Measurements from ENCODE around the gene SMARCA2.

The SMARCA2 gene

DNA sequence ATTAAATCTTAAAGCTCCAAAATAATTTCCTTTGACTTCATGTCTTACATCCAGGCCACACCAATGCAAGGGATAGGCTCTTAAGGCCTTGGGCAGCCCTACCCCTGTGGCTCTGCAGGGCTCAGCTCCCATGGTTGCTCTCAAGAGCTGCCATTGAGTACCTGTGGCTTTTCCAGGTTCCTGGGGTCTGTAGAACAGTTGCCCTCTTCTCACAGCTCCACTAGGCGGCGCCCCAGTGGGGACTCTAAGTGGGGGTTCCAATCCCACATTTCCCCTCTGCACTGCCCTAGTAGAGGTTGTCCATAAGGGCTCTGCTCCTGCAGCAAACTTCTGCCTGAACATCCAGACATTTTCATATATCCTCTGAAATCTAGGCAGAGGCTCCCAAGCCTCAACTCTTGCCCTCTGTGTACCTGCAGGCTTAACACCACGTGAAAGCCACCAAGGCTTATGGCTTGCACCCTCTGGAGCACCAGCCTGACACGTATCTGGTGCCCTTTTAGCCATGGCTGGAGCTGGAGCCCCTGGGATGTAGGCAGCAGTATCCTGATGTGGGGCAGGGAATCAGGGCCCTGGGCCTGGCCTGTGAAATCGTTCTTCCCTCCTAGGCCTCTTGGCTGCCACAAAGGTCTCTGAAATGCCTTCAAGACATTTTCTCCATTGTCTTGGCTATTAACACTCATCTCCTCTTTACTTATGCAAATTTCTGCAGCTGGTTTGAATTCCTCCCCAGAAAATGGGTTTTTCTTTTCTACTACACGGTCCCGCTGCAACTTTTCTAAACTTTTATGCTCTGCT is 185.1 kb downstream of the SMARCA2 start:
- H3K27ac ChIP-seq (ENCODE audit: insufficient read depth, low read depth, low read length, poor library complexity, severe bottlenecking), result no peak overlapping the region
- no peaks in the 10 kb centered on the region for H3K9me3 ChIP-seq (ENCODE audit: control insufficient read depth, low read length)
- 81 to 85% methylated on average over 7 of the region's 7 CpGs for WGBS, 2 experiments
- no peaks in the 10 kb centered on the region for H3K4me1 ChIP-seq (ENCODE audit: control insufficient read depth, insufficient read depth, low read length)
- no peaks in the 10 kb centered on the region for H3K36me3 ChIP-seq (ENCODE audit: control insufficient read depth, insufficient read depth, low read length)
- H3K4me3 ChIP-seq (ENCODE audit: insufficient read depth, low read depth, low read length), result no peak overlapping the region
- no peaks in the 10 kb centered on the region for H3K27me3 ChIP-seq (ENCODE audit: control insufficient read depth, insufficient read depth, low read length, poor library complexity, severe bottlenecking)

DNA sequence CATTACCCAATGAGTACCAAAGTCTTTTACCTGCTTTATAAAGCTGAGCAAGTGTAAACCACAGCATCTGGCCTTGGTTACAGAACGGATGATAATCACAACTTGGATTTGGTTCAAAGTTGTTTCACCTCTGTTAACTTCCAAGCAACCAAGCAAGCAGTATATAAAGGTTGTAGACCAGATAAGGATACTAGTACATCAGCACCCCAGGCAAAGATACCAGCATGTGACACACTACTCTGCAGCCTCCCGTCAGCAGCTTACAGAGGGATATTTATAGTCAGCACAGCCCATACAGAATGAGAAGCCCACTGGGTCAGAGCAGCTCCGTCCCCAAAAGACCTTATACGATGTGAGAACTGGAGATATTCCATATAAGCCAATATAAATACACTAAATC is 193.3 kb downstream of the SMARCA2 start:
- Histone ChIP-seq H3K4me1 (ENCODE audit: control insufficient read depth, insufficient read depth, low read length) (no peaks in the 10 kb centered on the region), H3K9me3 (ENCODE audit: control insufficient read depth, low read length) (no peaks in the 10 kb centered on the region), H3K27ac (ENCODE audit: insufficient read depth, low read depth, low read length, poor library complexity, severe bottlenecking) (no peak overlapping the region), H3K36me3 (ENCODE audit: control insufficient read depth, insufficient read depth, low read length) (no peaks in the 10 kb centered on the region), H3K27me3 (ENCODE audit: control insufficient read depth, insufficient read depth, low read length, poor library complexity, severe bottlenecking) (no peaks in the 10 kb centered on the region), H3K4me3 (ENCODE audit: insufficient read depth, low read depth, low read length) (no peak overlapping the region)
- WGBS, 2 experiments, result 84 to 89% methylated on average over 4 of the region's 4 CpGs

DNA sequence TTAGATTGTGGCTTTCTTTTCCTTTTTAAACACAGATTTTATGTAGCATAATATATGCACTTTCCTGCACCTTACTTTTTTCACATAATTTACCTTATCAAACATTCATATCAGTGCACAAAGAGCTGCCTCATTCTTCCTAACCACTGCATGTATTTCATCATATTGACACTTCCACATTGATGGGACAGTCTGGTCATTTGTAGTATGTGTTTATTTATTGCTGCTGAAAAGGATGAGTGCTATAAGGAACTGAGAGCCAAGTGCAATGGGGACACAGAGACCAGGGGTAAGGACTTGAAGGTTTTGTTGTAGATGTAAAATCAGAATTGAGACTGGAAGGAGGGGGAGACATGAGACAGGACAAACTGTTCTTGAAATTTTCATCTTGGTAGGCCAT is 193.8 kb downstream of the SMARCA2 start:
- H3K4me3 ChIP-seq (ENCODE audit: insufficient read depth, low read depth, low read length), result no peak overlapping the region
- no peaks in the 10 kb centered on the region for H3K27me3 ChIP-seq (ENCODE audit: control insufficient read depth, insufficient read depth, low read length, poor library complexity, severe bottlenecking)
- H3K4me1 ChIP-seq (ENCODE audit: control insufficient read depth, insufficient read depth, low read length), result no peaks in the 10 kb centered on the region
- no peak overlapping the region for H3K27ac ChIP-seq (ENCODE audit: insufficient read depth, low read depth, low read length, poor library complexity, severe bottlenecking)
- no peaks in the 10 kb centered on the region for H3K36me3 ChIP-seq (ENCODE audit: control insufficient read depth, insufficient read depth, low read length)
- H3K9me3 ChIP-seq (ENCODE audit: control insufficient read depth, low read length), result no peaks in the 10 kb centered on the region

DNA sequence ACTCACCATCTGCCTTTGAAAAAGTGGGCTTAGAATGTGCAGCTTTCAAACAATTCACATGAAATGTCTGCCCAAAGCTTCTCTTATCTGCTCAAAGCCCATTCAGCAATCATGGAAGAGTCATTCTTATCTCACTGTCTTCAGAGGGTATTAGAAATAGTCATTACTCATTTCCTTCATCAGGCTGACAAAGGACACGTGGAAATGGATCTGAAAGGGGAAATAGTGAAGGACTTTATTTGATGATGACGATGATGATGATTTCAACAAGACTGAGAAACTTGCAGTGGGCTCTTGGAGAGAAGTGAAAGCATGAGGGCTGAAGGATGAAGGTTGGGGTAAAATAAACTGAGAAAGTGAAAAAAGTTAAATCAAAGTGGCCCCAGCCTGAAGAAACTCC is 194.3 kb downstream of the SMARCA2 start:
- Histone ChIP-seq H3K36me3 (ENCODE audit: control insufficient read depth, insufficient read depth, low read length) (no peaks in the 10 kb centered on the region), H3K9me3 (ENCODE audit: control insufficient read depth, low read length) (no peaks in the 10 kb centered on the region), H3K4me1 (ENCODE audit: control insufficient read depth, insufficient read depth, low read length) (no peaks in the 10 kb centered on the region), H3K27ac (ENCODE audit: insufficient read depth, low read depth, low read length, poor library complexity, severe bottlenecking) (no peak overlapping the region), H3K27me3 (ENCODE audit: control insufficient read depth, insufficient read depth, low read length, poor library complexity, severe bottlenecking) (no peaks in the 10 kb centered on the region), H3K4me3 (ENCODE audit: insufficient read depth, low read depth, low read length) (no peak overlapping the region)
- 92 to 94% methylated on average over 2 of the region's 2 CpGs for WGBS, 2 experiments

DNA sequence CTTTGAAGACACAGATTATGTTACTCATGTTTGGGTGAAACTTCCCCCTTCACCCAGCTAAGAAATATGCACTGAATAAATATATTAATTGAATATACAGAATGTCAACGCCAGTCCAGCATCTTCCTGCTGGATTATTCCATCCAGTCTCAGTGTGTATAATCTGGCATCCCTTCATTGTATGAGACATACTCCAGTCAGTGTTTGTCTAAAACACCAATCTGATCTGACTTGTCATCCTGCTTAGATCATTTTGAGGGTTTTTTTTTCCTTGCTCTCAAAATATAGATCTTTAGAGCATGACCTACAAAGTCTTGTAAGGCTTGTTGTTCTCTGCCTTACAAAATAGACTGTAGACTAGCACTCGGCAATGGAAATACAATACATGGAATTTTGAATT is 195.1 kb downstream of the SMARCA2 start:
- Histone ChIP-seq H3K36me3 (ENCODE audit: control insufficient read depth, insufficient read depth, low read length) (no peaks in the 10 kb centered on the region), H3K4me1 (ENCODE audit: control insufficient read depth, insufficient read depth, low read length) (no peaks in the 10 kb centered on the region), H3K27me3 (ENCODE audit: control insufficient read depth, insufficient read depth, low read length, poor library complexity, severe bottlenecking) (no peaks in the 10 kb centered on the region), H3K27ac (ENCODE audit: insufficient read depth, low read depth, low read length, poor library complexity, severe bottlenecking) (no peak overlapping the region), H3K9me3 (ENCODE audit: control insufficient read depth, low read length) (no peaks in the 10 kb centered on the region), H3K4me3 (ENCODE audit: insufficient read depth, low read depth, low read length) (no peak overlapping the region)
- WGBS, 2 experiments, result 100% methylated on average over 1 to 2 of the region's 2 CpGs

DNA sequence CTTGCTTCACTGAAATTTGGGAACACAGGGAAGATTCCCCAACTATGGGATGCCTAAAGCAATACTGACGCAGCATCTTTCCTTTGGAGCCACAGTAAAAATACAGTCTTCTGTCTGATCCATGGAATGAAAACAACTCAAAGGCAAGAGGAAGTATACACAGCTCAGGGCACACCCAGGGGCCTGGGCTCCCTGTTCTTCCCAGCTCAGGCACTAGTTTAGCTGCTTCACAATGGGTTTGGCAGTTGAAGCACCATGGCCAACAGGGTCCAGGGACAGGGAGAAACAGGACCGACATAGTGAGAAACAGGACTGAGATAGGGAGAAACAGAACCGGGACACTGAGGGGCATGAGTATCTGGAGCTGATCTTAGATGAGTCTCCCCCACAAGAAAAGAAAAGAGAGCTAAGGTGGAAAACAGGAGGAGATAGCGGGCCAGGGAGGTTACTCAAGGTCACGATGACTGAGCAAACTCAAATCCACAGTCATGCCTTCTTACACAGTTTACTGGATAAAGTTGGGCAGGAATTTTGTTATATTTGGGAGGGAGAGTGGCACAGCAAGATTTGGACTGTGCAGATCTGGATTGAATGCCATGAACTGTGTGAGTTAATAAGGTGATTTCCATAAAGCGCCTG is 198.8 kb downstream of the SMARCA2 start:
- H3K9me3 ChIP-seq (ENCODE audit: control insufficient read depth, low read length), result no peaks in the 10 kb centered on the region
- 82 to 85% methylated on average over 6 of the region's 6 CpGs for WGBS, 2 experiments
- no peak overlapping the region for H3K4me3 ChIP-seq (ENCODE audit: insufficient read depth, low read depth, low read length)
- no peaks in the 10 kb centered on the region for H3K4me1 ChIP-seq (ENCODE audit: control insufficient read depth, insufficient read depth, low read length)
- H3K27ac ChIP-seq (ENCODE audit: insufficient read depth, low read depth, low read length, poor library complexity, severe bottlenecking), result no peak overlapping the region
- no peaks in the 10 kb centered on the region for H3K27me3 ChIP-seq (ENCODE audit: control insufficient read depth, insufficient read depth, low read length, poor library complexity, severe bottlenecking)
- no peaks in the 10 kb centered on the region for H3K36me3 ChIP-seq (ENCODE audit: control insufficient read depth, insufficient read depth, low read length)

DNA sequence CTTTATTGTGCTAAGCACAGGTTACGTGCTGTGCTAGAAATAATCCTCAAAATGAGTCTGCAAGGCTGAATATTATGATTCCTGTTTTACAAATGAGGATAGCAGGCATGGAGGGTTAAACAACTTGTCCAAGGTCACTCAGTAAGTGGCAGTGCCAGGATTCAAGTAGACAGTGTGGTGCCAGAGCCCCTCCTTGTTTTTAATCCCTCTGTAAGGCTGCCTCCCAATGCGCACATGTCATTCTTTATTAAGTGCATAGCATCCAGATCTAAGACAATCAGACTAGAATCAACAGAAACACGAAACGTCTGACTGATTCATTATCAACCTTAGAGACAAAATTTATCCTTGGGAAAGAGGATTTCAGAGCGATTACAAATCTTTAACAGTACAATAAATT is 199.6 kb downstream of the SMARCA2 start:
- H3K36me3 ChIP-seq (ENCODE audit: control insufficient read depth, insufficient read depth, low read length), result no peaks in the 10 kb centered on the region
- 93 to 96% methylated on average over 5 of the region's 5 CpGs for WGBS, 2 experiments
- H3K27ac ChIP-seq (ENCODE audit: insufficient read depth, low read depth, low read length, poor library complexity, severe bottlenecking), result no peak overlapping the region

DNA sequence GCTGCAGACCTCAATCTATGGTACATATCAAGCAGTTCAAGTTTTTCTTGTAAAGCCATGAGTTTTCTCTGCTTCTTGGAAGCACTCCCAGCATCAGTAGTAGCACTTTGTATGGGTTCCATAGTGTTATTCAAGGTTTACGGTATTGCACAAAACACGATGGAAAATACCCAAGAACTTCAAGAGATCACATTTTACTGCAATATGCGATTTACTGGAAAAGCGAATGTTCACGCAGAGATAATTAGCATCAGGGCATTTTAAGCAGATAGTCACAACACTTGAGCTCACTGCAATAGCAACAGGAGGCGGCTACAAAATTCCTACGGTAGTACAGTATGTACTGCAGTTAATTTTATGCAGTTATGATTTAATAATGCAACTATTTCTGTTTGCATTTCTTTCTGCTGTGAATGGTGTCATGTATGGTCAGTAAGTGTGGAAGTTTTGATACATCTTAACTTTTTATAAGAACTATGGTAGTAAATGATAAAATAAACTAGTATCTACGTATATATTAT is 200.8 kb downstream of the SMARCA2 start:
- H3K4me1 ChIP-seq (ENCODE audit: control insufficient read depth, insufficient read depth, low read length), result no peaks in the 10 kb centered on the region
- H3K9me3 ChIP-seq (ENCODE audit: control insufficient read depth, low read length), result no peaks in the 10 kb centered on the region
- H3K36me3 ChIP-seq (ENCODE audit: control insufficient read depth, insufficient read depth, low read length), result no peaks in the 10 kb centered on the region
- H3K27ac ChIP-seq (ENCODE audit: insufficient read depth, low read depth, low read length, poor library complexity, severe bottlenecking), result no peak overlapping the region
- 96 to 97% methylated on average over 7 of the region's 8 CpGs for WGBS, 2 experiments
- H3K27me3 ChIP-seq (ENCODE audit: control insufficient read depth, insufficient read depth, low read length, poor library complexity, severe bottlenecking), result no peaks in the 10 kb centered on the region
- no peak overlapping the region for H3K4me3 ChIP-seq (ENCODE audit: insufficient read depth, low read depth, low read length)

More for the DNA sequence above, 199.6 kb downstream of the SMARCA2 start:
- Histone ChIP-seq H3K4me3 (ENCODE audit: insufficient read depth, low read depth, low read length) (no peak overlapping the region), H3K27me3 (ENCODE audit: control insufficient read depth, insufficient read depth, low read length, poor library complexity, severe bottlenecking) (no peaks in the 10 kb centered on the region), H3K4me1 (ENCODE audit: control insufficient read depth, insufficient read depth, low read length) (no peaks in the 10 kb centered on the region), H3K9me3 (ENCODE audit: control insufficient read depth, low read length) (no peaks in the 10 kb centered on the region)

DNA sequence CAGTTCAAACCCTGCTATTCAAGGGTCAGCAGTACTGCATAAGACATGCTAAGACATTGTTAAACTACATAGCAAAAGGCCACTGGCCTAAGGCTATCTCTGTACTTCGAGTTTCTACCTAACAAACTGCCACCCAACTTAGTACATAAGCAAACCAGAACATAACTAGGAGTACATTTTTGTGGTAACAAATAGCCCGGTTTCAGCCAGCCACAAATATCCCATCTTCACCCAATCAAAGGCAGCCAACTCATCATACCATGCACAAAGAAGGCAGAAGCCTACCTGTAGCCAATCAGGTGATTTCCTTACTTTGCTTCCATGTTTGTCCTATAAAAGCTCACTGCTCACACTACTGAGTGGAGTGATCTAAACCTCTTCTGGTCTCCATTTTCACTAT is 201.4 kb downstream of the SMARCA2 start:
- Histone ChIP-seq H3K4me3 (ENCODE audit: insufficient read depth, low read depth, low read length) (no peak overlapping the region), H3K9me3 (ENCODE audit: control insufficient read depth, low read length) (no peaks in the 10 kb centered on the region), H3K4me1 (ENCODE audit: control insufficient read depth, insufficient read depth, low read length) (no peaks in the 10 kb centered on the region), H3K27ac (ENCODE audit: insufficient read depth, low read depth, low read length, poor library complexity, severe bottlenecking) (no peak overlapping the region), H3K36me3 (ENCODE audit: control insufficient read depth, insufficient read depth, low read length) (no peaks in the 10 kb centered on the region), H3K27me3 (ENCODE audit: control insufficient read depth, insufficient read depth, low read length, poor library complexity, severe bottlenecking) (no peaks in the 10 kb centered on the region)
- WGBS, 2 experiments, result 90 to 96% methylated on average over 2 of the region's 2 CpGs

DNA sequence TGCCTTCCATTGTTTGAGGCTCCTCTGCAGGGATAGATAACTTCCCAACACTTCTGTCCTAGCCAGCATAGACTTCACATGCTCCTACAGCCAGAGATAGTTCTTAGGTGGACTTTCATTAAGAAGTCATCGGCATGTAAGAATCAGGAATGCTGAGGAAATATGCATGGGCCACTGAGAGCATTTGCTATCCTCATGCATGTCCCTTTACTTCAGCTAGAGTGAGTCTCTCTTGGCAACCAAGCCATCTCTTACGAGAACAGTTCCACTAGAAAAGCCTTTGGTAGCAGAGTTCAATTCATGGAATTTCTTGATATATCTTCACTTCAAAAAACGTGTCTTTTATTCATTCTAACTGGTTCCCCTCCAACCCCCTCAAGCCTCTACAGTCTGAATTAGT is 202.4 kb downstream of the SMARCA2 start:
- Histone ChIP-seq H3K27me3 (ENCODE audit: control insufficient read depth, insufficient read depth, low read length, poor library complexity, severe bottlenecking) (no peaks in the 10 kb centered on the region), H3K36me3 (ENCODE audit: control insufficient read depth, insufficient read depth, low read length) (no peaks in the 10 kb centered on the region), H3K27ac (ENCODE audit: insufficient read depth, low read depth, low read length, poor library complexity, severe bottlenecking) (no peak overlapping the region), H3K4me3 (ENCODE audit: insufficient read depth, low read depth, low read length) (no peak overlapping the region), H3K4me1 (ENCODE audit: control insufficient read depth, insufficient read depth, low read length) (no peaks in the 10 kb centered on the region), H3K9me3 (ENCODE audit: control insufficient read depth, low read length) (no peaks in the 10 kb centered on the region)
- 86 to 90% methylated on average over 3 of the region's 3 CpGs for WGBS, 2 experiments

All from ectodermal cell (in vitro differentiated cells).